Gastrocnemius medialis (tissue), 4 donors: ENCODE results near the gene DAZAP2. TPM values are rescaled to one million over a fixed set of nuclear protein-coding genes. Genes with fewer than 3 reads are reported as not detected.

ENCODE experiments used
- ATAC-seq, 2 donors: fragments of 150-250 bp; one replicate each; pipeline ENCODE4 v1.9.1; 2016
- DNase-seq, 2 donors: peaks; one replicate each; pipeline ENCODE4 v3.0.0-alpha.2; 2019
- H3K27ac ChIP-seq, 4 donors: fragments of 200-600 bp; sonication (generic); 1 replicate in 1 of 4; 2 replicates in 3 of 4; pipeline ENCODE4 v1.5.1; 2016 to 2018; ENCODE audit warnings: mild to moderate bottlenecking in 2 of 4, moderate library complexity in 1 of 4
- H3K27me3 ChIP-seq, 3 donors: fragments of 200-600 bp; sonication (generic) in 2 of 3; 1 replicate in 1 of 3; 2 replicates in 2 of 3; pipeline versions ENCODE4 v1.5.1 to v1.6.0; 2016 to 2019; ENCODE audit warnings: mild to moderate bottlenecking in 1 of 3, moderate library complexity in 1 of 3
- H3K36me3 ChIP-seq, 2 donors: fragments of 200-600 bp; sonication (generic) in 1 of 2; one replicate each; pipeline ENCODE4 v1.5.1; 2017 to 2018
- H3K4me1 ChIP-seq, 2 donors: fragments of 200-600 bp; sonication (generic) in 1 of 2; one replicate each; pipeline ENCODE4 v1.5.1; 2016 to 2017; ENCODE audit warnings: mild to moderate bottlenecking in 2 of 2
- H3K4me3 ChIP-seq, 4 donors: fragments of 200-600 bp; sonication (generic) in 3 of 4; 1 replicate in 1 of 4; 2 replicates in 3 of 4; pipeline ENCODE4 v1.5.1; 2016 to 2019; ENCODE audit warnings: mild to moderate bottlenecking in 2 of 4
- H3K9me3 ChIP-seq, 3 donors: fragments of 200-600 bp; sonication (generic) in 2 of 3; 1 replicate in 1 of 3; 2 replicates in 2 of 3; pipeline ENCODE4 v1.5.1; 2016 to 2019
- POLR2A ChIP-seq, 2 donors: fragments of 450-650 bp; IDR thresholded peaks; one replicate each; pipeline ENCODE4 v1.6.1; 2017; ENCODE audit warnings: antibody characterized with exemption in 2 of 2, mild to moderate bottlenecking in 2 of 2, moderate library complexity in 2 of 2
- in situ Hi-C, 4 donors: fragments of 200-750 bp; cut with MboI; loops; one replicate each; pipeline versions ENCODE4 v1.15.0 to v1.8.0; 2017; ENCODE audit warnings: low sequenced_read_pairs in 4 of 4
- intact Hi-C: fragments of 100-400 bp; cut with DNase I; formaldehyde crosslinking; loops from one replicate; pipeline ENCODE4 v1.15.1; 2023; ENCODE audit warnings: low total_unique reads
- total RNA-seq, 4 donors: library from RNA; depleted of rRNA; stranded (reverse); fragments of >200 nt; gene quantifications; one replicate each; pipeline versions ENCODE4 v1.1.0 to v1.2.3, GENCODE V29; 2016
- TF ChIP-seq, protein P1 (sequence below), 5 experiments: fragments of 450-650 bp in 3 of 5; fragments of 200-600 bp in 2 of 5; sonication (generic) in 2 of 5; IDR thresholded peaks in 4 of 5; conservative IDR thresholded peaks in 1 of 5; 1 replicate in 4 of 5; 2 replicates in 1 of 5; pipeline ENCODE4 v1.5.1; 2016 to 2019; ENCODE audit warnings: antibody characterized with exemption in 5 of 5, mild to moderate bottlenecking in 3 of 5, moderate library complexity in 3 of 5

DAZAP2 gene
- total RNA-seq, 4 donors from 2014 or later = 204 to 274 (median 246) TPM

DNA sequence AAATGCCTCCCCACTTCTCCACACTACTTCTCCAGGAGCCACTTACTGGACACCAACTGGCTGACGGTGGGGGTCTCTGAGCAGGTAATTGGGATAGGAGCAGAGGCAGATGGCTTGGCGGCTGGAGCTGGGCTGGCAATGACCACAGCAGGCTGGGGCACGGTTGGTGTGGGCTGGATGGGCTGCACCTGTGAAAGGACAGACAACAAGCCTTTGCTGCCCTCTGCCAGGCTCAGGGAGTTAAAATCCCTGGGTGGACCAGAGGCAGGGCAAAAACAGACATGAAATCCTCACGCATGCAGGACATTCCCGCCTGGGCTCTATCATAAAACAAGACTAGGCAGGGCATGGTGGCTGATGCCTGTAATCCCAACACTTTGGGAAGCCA lies 46.3 kb upstream of the DAZAP2 start:
- in situ Hi-C loops = no loop called here
- Histone ChIP-seq H3K36me3 (peaks cover 0 to 32% of the 10 kb centered on the region in 2 donors), H3K27me3 (no peaks in the 10 kb centered on the region), H3K27ac (no peak overlapping the region), H3K9me3 (no peaks in the 10 kb centered on the region), H3K4me3 (no peak overlapping the region), H3K4me1 (peaks cover 12 to 17% of the 10 kb centered on the region in 2 donors)
- no peak for DNase-seq
- ATAC-seq = no peak
- no peak for TF ChIP-seq POLR2A (IDR thresholded peaks at IDR 0.05)
- TF ChIP-seq, protein P1, sequence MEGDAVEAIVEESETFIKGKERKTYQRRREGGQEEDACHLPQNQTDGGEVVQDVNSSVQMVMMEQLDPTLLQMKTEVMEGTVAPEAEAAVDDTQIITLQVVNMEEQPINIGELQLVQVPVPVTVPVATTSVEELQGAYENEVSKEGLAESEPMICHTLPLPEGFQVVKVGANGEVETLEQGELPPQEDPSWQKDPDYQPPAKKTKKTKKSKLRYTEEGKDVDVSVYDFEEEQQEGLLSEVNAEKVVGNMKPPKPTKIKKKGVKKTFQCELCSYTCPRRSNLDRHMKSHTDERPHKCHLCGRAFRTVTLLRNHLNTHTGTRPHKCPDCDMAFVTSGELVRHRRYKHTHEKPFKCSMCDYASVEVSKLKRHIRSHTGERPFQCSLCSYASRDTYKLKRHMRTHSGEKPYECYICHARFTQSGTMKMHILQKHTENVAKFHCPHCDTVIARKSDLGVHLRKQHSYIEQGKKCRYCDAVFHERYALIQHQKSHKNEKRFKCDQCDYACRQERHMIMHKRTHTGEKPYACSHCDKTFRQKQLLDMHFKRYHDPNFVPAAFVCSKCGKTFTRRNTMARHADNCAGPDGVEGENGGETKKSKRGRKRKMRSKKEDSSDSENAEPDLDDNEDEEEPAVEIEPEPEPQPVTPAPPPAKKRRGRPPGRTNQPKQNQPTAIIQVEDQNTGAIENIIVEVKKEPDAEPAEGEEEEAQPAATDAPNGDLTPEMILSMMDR (IDR thresholded peaks at IDR 0.05 in 4 of 5, conservative IDR thresholded peaks at IDR 0.05 in 1 of 5) = no peak
- intact Hi-C loops = no loop called here

DNA sequence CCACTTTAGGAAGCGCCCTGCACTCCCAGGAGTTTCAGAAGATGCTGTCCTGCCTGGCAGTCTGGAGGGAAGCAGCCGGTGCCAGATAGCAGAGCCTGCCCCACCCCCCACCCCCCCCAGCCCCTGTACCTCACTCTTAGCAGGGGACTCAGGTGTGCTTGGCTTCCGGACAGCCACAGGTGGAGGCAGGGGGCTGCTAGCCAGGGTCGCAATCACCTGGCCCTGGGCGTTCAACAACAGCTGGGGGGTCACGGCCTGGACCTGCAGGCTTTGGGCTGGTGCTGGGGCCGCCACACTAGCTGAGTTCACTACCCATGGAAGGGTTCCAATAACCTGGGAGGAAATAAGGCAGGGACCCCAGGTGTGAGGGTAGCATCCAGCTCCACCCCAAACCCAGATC lies 42.8 kb upstream of the DAZAP2 start:
- Histone ChIP-seq H3K4me3 (no peak overlapping the region), H3K4me1 (no peaks in the 10 kb centered on the region), H3K27me3 (no peaks in the 10 kb centered on the region), H3K36me3 (peaks cover 0 to 31% of the 10 kb centered on the region in 2 donors), H3K27ac (no peak overlapping the region), H3K9me3 (no peaks in the 10 kb centered on the region)
- DNase-seq (no peak), ATAC-seq (no peak)
- in situ Hi-C loops (no loop called here), intact Hi-C loops (no loop called here)
- TF ChIP-seq, protein P1 (IDR thresholded peaks at IDR 0.05 in 4 of 5, conservative IDR thresholded peaks at IDR 0.05 in 1 of 5) = no peak
- no peak for TF ChIP-seq POLR2A (IDR thresholded peaks at IDR 0.05)

DNA sequence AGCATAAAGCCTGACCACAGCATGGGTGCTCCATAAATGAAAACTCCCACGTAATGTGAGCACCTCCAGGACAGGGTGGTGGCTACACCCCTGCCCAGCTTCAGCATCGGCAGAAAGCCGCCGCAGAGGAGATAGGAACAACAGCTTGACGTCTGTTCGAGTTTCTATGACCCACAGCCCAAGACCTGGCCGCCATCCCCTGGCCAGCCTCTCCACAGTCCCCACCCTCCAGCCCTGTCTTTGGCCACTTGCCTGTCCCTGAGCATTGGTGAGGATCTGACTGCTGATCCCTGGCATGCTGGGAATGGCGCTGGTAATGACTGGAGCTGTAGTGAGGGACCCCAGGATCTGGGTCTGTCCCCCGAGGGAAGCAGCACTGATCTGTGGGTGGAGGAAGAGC lies 42.1 kb upstream of the DAZAP2 start:
- H3K27me3 ChIP-seq = no peaks in the 10 kb centered on the region
- no peaks in the 10 kb centered on the region for H3K9me3 ChIP-seq
- DNase-seq = no peak
- intact Hi-C loops (no loop called here), in situ Hi-C loops (no loop called here)
- no peak for TF ChIP-seq POLR2A (IDR thresholded peaks at IDR 0.05)
- TF ChIP-seq, protein P1 (IDR thresholded peaks at IDR 0.05 in 4 of 5, conservative IDR thresholded peaks at IDR 0.05 in 1 of 5) = no peak
- H3K36me3 ChIP-seq = peaks cover 0 to 23% of the 10 kb centered on the region in 2 donors
- no peaks in the 10 kb centered on the region for H3K4me1 ChIP-seq
- ATAC-seq = no peak
- H3K27ac ChIP-seq = no peak overlapping the region
- no peak overlapping the region for H3K4me3 ChIP-seq

DNA sequence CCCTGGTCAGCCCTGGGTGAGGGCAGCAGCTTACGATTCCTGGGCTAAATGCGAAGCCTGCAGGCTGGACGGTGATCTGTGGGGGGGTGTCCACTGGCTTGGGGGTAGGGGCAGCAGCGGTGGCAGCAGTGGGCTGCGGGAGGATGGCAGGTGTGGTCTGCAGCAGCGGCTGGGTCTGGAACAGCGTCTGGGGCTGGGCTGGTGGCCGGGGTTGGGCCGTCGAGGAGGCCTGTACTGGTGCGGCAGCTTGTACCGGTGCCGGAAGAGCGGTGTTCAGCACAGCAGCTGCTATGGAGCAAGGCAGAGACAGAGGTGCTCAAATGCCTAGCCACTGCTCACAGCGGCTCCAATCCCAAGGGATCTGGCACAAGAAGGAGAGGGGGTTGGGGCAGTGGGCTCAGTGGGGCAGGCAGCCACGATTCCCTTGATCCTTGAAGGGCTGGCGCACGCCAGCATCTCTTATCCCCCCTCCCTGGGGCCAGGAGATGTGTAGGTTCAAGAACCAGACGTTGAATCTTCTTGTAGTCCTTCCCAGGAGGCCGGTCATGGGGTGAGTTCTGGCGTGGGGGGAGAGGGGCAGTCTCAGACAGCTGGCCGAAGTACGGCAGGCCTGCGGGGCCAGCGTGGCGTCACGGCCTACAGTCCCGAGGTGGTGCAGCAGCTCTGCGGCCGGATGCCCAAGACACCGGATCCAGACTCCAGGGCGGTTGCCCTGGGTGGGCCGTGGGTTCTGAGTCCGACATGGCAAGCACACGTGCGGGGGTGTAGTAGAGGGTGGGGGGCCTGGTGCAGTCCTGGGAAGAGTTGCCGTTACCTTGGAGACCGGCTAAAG lies 40.7 kb upstream of the DAZAP2 start:
- in situ Hi-C loops = no loop called here
- Histone ChIP-seq H3K4me1 (no peaks in the 10 kb centered on the region), H3K4me3 (no peak overlapping the region), H3K9me3 (no peaks in the 10 kb centered on the region), H3K36me3 (peaks cover 3 to 25% of the 10 kb centered on the region in 2 donors), H3K27me3 (no peaks in the 10 kb centered on the region), H3K27ac (no peak overlapping the region)
- no peak for TF ChIP-seq POLR2A (IDR thresholded peaks at IDR 0.05)
- TF ChIP-seq, protein P1 (IDR thresholded peaks at IDR 0.05 in 4 of 5, conservative IDR thresholded peaks at IDR 0.05 in 1 of 5) = no peak
- ATAC-seq (no peak), DNase-seq (no peak)
- intact Hi-C loops = no loop called here
